DOHH2 (cell line): Measurements from ENCODE around the gene ATG12.
A peak's percentile ranks its signal among the peaks of the same experiment; 100 is the strongest.

Experiments
- H3F3A ChIP-seq: fragments of 200-600 bp; sonication (generic), shearing (Covaris generic); 2 replicates; pipeline ENCODE4 v1.6.0; 2016; ENCODE audit warnings: antibody characterized with exemption, mild to moderate bottlenecking; ENCODE audit not compliant: control insufficient read depth, insufficient read depth
- H3K27ac ChIP-seq: fragments of 200-600 bp; sonication (generic); 2 replicates; pipeline ENCODE4 v1.5.1; 2014; ENCODE audit warnings: low read depth, mild to moderate bottlenecking, low read length, moderate library complexity
- H3K27me3 ChIP-seq: fragments of 200-600 bp; sonication (generic); 2 replicates; pipeline ENCODE4 v1.6.1; 2014; ENCODE audit warnings: mild to moderate bottlenecking, low read length, mixed read lengths; ENCODE audit not compliant: control insufficient read depth
- H3K36me3 ChIP-seq: fragments of 200-600 bp; sonication (generic); 2 replicates; pipeline ENCODE4 v1.6.1; 2014; ENCODE audit warnings: mild to moderate bottlenecking, low read length, moderate library complexity, mixed read lengths; ENCODE audit not compliant: control insufficient read depth
- H3K4me1 ChIP-seq: fragments of 200-600 bp; sonication (generic); 2 replicates; pipeline ENCODE4 v1.6.1; 2014; ENCODE audit warnings: mild to moderate bottlenecking, low read length, mixed read lengths; ENCODE audit not compliant: control insufficient read depth
- H3K4me2 ChIP-seq: fragments of 200-600 bp; sonication (generic); 2 replicates; pipeline ENCODE4 v1.6.0; 2014; ENCODE audit warnings: mild to moderate bottlenecking, low read length, moderate library complexity
- H3K4me3 ChIP-seq: fragments of 200-600 bp; sonication (generic); 2 replicates; pipeline ENCODE4 v1.5.1; 2014; ENCODE audit warnings: mild to moderate bottlenecking, low read length, mixed read lengths
- H3K79me2 ChIP-seq: fragments of 200-600 bp; sonication (generic); 2 replicates; pipeline ENCODE4 v1.6.1; 2014; ENCODE audit warnings: mild to moderate bottlenecking, low read length, mixed read lengths; ENCODE audit not compliant: control insufficient read depth
- H3K9me2 ChIP-seq: fragments of 200-600 bp; sonication (generic); replicated peaks from 2 replicates; pipeline ENCODE4 v1.6.1; 2014; ENCODE audit warnings: mild to moderate bottlenecking, low read length, mixed read lengths; ENCODE audit not compliant: control insufficient read depth
- H3K9me3 ChIP-seq: fragments of 200-600 bp; sonication (generic); 2 replicates; pipeline ENCODE4 v1.6.1; 2014; ENCODE audit warnings: antibody characterized with exemption, low read length, mixed read lengths; ENCODE audit not compliant: control insufficient read depth, insufficient read depth
- H4K20me1 ChIP-seq: fragments of 200-600 bp; sonication (generic); 2 replicates; pipeline ENCODE4 v1.6.0; 2014; ENCODE audit warnings: low read depth, mild to moderate bottlenecking, antibody characterized with exemption, low read length, moderate library complexity; ENCODE audit not compliant: control insufficient read depth, insufficient read depth
- EZH2phosphoT487 ChIP-seq: fragments of 200-600 bp; sonication (generic); IDR thresholded peaks from 2 replicates; pipeline ENCODE4 v1.6.1; 2017; ENCODE audit warnings: borderline replicate concordance, mild to moderate bottlenecking, antibody characterized with exemption, low read length, moderate library complexity, mixed read lengths
- TF ChIP-seq, protein P1 (sequence below): fragments of 200-600 bp; sonication (generic); IDR thresholded peaks from one replicate; pipeline ENCODE4 v1.5.1; 2014; ENCODE audit warnings: antibody characterized with exemption, mild to moderate bottlenecking, low read depth, low read length; ENCODE audit not compliant: poor library complexity, severe bottlenecking

ATG12 gene

GRCh38 chr5:115801984-115802383, 39.4 kb downstream of the ATG12 start:
- Histone ChIP-seq H4K20me1 (no peaks in the 10 kb centered on the region), H3K27me3 (no peaks in the 10 kb centered on the region), H3K4me2 (no peak overlapping the region), H3K27ac (no peak overlapping the region), H3K4me1 (peaks cover 11% of the 10 kb centered on the region), H3K36me3 (no peaks in the 10 kb centered on the region), H3K9me2 (no peaks in the 10 kb centered on the region), H3K4me3 (no peak overlapping the region), H3K9me3 (no peaks in the 10 kb centered on the region), H3F3A (no peaks in the 10 kb centered on the region), H3K79me2 (no peaks in the 10 kb centered on the region)
- TF ChIP-seq, protein P1, sequence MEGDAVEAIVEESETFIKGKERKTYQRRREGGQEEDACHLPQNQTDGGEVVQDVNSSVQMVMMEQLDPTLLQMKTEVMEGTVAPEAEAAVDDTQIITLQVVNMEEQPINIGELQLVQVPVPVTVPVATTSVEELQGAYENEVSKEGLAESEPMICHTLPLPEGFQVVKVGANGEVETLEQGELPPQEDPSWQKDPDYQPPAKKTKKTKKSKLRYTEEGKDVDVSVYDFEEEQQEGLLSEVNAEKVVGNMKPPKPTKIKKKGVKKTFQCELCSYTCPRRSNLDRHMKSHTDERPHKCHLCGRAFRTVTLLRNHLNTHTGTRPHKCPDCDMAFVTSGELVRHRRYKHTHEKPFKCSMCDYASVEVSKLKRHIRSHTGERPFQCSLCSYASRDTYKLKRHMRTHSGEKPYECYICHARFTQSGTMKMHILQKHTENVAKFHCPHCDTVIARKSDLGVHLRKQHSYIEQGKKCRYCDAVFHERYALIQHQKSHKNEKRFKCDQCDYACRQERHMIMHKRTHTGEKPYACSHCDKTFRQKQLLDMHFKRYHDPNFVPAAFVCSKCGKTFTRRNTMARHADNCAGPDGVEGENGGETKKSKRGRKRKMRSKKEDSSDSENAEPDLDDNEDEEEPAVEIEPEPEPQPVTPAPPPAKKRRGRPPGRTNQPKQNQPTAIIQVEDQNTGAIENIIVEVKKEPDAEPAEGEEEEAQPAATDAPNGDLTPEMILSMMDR: no peak
- TF ChIP-seq EZH2phosphoT487: no peak

- Histone ChIP-seq H3K27ac (no peak overlapping the region), H3K27me3 (no peaks in the 10 kb centered on the region), H3K9me2 (no peaks in the 10 kb centered on the region), H3K4me1 (peaks cover 11% of the 10 kb centered on the region), H3K79me2 (no peaks in the 10 kb centered on the region), H3K4me2 (no peak overlapping the region), H3K9me3 (no peaks in the 10 kb centered on the region), H3K36me3 (no peaks in the 10 kb centered on the region), H3F3A (no peaks in the 10 kb centered on the region), H3K4me3 (no peak overlapping the region), H4K20me1 (no peaks in the 10 kb centered on the region)
- TF ChIP-seq, protein P1: no peak
- no peak for TF ChIP-seq EZH2phosphoT487
These were observed 40.2 kb downstream of the ATG12 start for GRCh38 chr5:115801152-115801551.

GRCh38 chr5:115800108-115800507, 41.3 kb downstream of the ATG12 start:
- Histone ChIP-seq H3K4me3 (no peak overlapping the region), H3K27ac (no peak overlapping the region)
- TF ChIP-seq EZH2phosphoT487: no peak
- TF ChIP-seq, protein P1: no peak

DNA sequence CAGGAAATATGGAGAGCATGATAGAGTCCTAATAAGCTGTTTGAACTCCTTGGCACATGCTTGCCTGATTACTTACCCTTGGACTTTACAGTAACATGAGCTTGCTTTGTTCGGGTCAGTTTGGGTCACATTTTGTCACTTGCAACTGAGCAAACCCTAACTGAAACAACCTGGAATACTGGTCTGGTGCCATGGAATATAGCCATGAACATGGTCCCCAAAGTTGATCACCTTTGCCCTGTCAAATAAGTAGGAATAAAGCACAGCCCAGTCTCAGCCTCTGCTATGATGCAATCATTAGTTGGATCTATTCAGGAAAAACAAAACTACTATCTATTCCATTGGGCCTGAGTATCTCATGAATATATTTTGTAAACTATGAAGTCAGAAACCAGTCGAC, 43.1 kb downstream of the ATG12 start:
- Histone ChIP-seq H3K9me2 (no peaks in the 10 kb centered on the region), H3K27ac (no peak overlapping the region), H3F3A (no peaks in the 10 kb centered on the region), H3K4me3 (no peak overlapping the region), H3K4me1 (peaks cover 13% of the 10 kb centered on the region), H3K9me3 (no peaks in the 10 kb centered on the region), H3K79me2 (no peaks in the 10 kb centered on the region), H3K4me2 (no peak overlapping the region), H3K27me3 (no peaks in the 10 kb centered on the region), H4K20me1 (no peaks in the 10 kb centered on the region), H3K36me3 (no peaks in the 10 kb centered on the region)
- TF ChIP-seq, protein P1: no peak
- no peak for TF ChIP-seq EZH2phosphoT487

More at GRCh38 chr5:115800108-115800507, 41.3 kb downstream of the ATG12 start:
- no peaks in the 10 kb centered on the region for H3F3A ChIP-seq
- H3K79me2 ChIP-seq: no peaks in the 10 kb centered on the region
- peaks cover 11% of the 10 kb centered on the region for H3K4me1 ChIP-seq
- H3K36me3 ChIP-seq: no peaks in the 10 kb centered on the region
- no peaks in the 10 kb centered on the region for H3K9me2 ChIP-seq
- H3K4me2 ChIP-seq: peak overlapping the region; percentile 14; the same call in 1 of the 2 replicates
- no peaks in the 10 kb centered on the region for H3K9me3 ChIP-seq
- no peaks in the 10 kb centered on the region for H3K27me3 ChIP-seq
- H4K20me1 ChIP-seq: no peaks in the 10 kb centered on the region
